Activated CD8-positive, alpha-beta memory T cell treated with anti-CD3 and anti-CD28 coated beads for 24 hours (primary cell): ENCODE measurements around the gene SLC29A4.

Experiments
- DNase-seq: peaks from one replicate; pipeline ENCODE4 v3.0.0-alpha.2; 2020

The SLC29A4 gene

DNA sequence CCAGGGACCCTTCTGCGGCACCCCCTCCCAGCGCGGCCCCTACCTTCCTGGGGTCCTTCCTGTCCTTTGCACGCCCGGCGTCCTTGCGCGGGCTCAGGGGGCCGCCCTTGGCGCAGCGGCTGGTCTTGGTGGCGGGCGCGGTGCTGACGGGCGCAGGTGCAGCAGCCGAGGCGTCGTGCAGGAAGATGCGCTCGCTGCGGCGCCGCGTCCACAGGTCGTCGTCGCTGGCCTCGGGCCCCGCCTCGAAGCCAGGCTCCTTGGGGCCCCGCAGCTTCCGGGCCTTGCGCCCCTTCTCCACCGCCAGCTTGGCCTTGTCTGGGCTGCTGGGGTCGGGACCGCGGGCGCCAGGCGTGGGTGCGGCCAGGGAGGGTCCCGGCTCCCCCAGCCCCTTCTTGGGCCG lies 49.8 kb downstream of the SLC29A4 start:
- DNase-seq = no peak

- DNase-seq = no peak
These were observed 50.6 kb downstream of the SLC29A4 start for GRCh38 chr7:5333121-5334045.

- DNase-seq = no peak
These were observed 51.9 kb downstream of the SLC29A4 start for GRCh38 chr7:5334671-5335070.

DNA sequence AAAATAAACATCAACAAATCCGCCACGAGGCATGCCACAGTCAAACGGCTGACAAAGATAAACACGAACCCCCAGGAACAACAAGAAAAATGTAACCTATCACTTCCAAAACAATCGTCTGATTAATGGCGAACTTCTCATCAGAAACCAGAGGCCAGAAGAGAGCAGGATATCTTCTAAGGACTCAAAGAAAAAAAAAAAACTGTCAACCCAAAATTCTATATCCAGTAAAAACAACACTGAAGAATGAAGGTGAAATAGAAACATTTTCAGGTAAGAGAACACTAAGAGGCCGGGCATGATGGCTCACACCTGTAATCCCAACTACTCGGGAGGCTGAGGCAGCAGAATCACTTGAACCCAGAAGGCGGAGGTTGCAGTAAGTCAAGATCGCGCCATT lies 54.3 kb downstream of the SLC29A4 start:
- DNase-seq = no peak

DNA sequence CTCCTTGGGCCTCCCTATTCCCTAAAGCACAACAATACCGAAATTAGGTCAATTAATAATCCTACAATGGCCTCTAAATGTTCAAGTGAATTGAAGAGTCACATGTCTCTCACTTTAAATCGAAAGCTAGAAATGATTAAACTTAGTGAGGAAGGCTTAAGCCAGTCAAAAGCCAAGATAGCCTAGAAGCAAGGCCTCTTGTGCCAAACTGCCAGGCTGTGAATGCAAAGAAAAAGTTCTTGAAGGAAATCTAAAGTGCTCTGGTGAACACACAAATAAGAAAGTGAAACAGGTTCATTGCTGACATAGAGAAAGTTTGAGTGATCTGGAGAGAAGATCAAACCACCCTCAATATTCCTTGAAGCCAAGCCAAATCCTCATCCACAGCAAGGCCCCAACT lies 57.2 kb downstream of the SLC29A4 start:
- no peak for DNase-seq

DNA sequence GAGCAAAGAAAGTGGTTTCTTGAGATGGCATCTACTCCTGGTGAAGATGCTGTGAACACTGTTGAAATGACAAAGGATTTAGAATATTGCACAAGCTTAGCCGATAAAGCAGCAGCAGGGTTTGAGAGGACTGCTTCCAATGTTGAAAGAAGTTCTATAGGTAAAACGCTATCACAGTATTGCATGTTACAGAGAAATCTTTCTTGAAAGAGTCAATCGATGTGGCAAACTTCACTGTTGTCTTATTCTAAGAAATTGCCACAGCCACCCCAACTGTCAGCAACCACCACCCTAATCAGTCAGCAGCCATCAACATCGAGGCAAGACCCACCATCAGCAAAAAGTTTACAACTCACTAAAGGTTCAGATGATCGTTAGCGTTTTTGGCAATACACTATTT lies 59.9 kb downstream of the SLC29A4 start:
- DNase-seq = no peak

DNA sequence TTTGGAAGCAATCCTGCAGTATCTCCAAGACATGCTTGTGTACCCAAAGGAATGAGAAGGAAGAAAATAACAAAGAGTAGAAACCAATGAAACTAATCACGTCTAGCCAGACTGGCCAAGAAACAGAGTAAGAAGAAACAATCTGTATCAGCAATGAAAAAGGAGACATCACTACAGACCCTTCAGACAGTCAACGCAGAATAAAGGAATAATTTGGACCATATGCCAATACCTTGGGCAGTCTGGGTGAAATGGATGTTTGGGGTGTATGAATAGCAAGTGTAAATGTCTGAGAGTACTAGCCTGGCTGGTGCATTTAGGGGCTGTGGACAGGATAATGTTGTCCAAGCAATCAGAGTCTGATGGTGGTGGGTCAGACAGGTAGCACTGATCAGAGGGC lies 61.1 kb downstream of the SLC29A4 start:
- no peak for DNase-seq

DNA sequence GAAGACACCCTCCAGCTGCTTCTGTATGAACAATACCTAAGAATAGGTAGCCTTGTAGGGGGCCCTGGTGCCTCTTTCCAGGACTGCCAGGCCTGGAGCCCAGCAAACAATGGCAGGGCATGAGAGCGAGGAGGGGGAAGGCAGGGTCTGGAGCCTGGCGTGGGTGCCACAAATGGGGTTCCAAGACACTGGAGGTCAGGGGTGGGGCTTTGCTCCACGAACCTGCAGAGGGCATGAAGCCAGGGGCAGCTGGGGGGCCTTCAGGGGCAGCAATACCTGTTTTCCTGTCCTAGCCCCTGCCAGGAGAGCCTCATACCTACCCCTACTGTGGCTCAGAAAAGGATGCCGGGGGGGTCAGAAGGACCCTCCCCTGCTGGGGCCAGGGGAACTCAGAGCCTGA lies 61.6 kb downstream of the SLC29A4 start:
- DNase-seq = no peak

DNA sequence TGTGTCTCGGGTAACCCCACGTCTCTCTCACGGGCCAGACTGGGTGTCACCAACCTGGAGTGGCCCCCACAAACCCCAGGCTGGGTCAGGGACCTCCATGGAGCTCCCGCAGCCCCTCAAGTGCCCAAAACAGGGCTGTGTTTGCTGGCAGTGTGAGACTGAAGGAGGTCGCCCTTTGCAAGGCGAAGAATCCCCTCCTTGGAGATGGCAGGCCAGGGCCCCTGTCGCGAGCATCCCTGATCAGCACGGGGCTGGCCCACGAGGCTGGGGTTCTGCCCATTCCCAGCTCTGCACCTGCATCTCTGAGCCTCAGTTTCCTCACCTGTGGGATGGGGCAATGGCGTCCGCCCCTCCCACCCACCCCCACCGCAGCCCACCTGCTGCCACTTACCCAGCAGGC lies 62.4 kb downstream of the SLC29A4 start:
- no peak for DNase-seq

- DNase-seq = no peak
These were observed 62.9 kb downstream of the SLC29A4 start for GRCh38 chr7:5345671-5346070.

- no peak for DNase-seq
These were observed 65.6 kb downstream of the SLC29A4 start for GRCh38 chr7:5348134-5349004.

DNA sequence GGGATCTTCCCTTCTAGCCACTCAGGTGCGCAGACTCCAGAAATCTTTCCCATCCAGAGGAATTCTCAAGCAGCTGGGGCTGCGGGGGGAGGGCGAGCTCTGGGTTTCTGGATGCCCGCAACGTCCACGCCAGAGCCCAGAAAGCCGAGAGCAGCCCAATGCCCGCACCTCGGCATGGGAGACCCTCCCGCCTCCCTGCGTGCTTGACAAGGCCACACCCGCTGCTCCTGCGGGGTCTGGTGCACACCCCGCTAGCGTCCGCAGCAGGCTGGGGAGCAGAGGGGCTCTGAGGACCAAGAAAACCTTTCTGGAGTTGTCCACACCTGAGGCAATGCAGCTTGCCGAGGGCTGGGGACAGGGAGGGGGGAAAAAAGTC lies 66.2 kb downstream of the SLC29A4 start:
- no peak for DNase-seq

- DNase-seq = no peak
These were observed 66.9 kb downstream of the SLC29A4 start for GRCh38 chr7:5349437-5350173.

DNA sequence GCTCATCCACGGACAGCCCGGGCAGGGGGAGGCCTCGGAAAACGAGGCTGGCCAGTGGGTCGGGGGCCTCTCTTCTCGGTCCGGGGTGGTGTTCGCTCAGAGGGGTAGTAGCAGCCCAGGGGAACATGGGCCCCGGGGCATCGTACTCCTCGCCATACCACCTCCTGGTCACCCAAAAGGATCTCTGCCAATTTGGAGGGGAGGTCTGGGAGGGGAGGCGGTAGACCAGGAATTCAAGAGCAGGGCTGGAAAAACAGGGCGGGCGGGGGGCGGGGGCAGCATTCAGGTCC lies 67.4 kb downstream of the SLC29A4 start:
- no peak for DNase-seq

DNA sequence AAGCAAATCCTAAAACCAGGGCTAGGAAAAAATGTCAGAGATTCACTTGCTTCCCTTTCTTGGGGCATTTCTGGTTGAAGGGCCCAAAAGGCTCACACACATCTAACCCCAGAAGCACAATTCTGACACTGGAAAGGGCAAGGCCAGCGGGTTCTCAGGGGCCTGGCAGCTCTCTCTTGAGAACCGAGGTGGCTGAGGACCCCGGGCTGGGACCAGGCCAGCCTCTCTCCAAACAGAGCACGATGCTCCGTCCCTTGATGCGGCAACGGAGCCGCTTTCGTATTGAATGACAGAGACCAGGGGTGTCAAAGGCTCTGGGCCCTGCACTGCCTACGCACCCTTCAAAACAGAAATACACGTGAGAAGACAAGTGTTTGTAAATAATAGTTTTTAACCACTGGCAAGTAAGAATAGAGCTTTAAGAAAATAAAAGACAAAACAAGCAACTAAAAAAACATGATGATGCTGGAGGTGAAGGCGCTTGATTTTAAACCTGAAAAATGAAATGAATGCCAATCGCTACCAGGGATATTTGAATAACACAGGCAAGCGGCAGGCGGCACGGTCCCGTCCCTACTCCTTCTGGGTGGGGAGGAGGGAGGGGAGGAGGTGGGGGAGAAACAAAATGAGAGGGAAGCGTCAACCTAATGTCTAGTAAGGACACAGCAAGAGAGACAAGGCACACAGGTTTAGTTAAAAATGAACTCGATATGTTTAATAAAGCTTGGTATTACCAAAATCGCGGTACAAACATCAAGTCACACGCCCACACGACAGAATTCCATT lies 68.0 kb downstream of the SLC29A4 start:
- DNase-seq = no peak

- no peak for DNase-seq
These were observed 68.9 kb downstream of the SLC29A4 start for GRCh38 chr7:5351507-5352265.

DNA sequence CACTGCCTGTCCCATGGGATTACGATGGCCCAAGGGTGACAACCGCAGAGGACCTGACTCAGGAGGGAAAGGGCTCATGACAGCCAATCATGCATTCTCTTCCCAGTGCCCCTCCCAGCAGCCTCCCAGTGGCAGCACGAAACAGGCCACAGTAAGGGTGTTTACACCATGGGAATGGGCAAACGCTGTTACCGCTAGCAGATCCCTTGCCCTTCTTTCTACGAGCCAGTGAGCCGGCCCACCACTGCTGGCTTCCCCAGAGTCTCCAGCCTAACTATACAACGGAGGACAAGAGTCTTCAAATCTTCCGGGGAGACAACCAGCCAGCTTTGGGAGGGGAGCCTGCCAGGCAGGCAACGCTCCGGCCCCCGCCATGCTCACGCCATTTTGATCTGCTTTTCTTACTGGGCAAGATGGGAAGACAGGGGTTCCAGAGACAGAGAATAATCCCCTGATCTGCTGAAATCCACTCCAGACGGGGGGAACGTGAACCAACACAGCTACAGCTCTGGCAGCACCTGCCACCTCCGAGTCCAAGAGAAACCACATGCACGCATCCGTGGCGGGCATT lies 69.8 kb downstream of the SLC29A4 start:
- DNase-seq = no peak

- DNase-seq = no peak
These were observed 71.9 kb downstream of the SLC29A4 start for GRCh38 chr7:5354460-5355232.
